Tibial nerve (tissue), 4 donors: ENCODE measurements around the gene GALM.

Source experiments
- CTCF ChIP-seq, 5 experiments: fragments of 200-600 bp in 3 of 5; fragments of 450-650 bp in 2 of 5; sonication (generic) in 3 of 5; IDR thresholded peaks; one replicate each; pipeline ENCODE4 v1.5.1; 2016 to 2019; ENCODE audit warnings: antibody characterized with exemption in 5 of 5, mild to moderate bottlenecking in 3 of 5, moderate library complexity in 2 of 5
- EP300 ChIP-seq, 2 donors: sonication (generic); formaldehyde crosslinking; IDR thresholded peaks; one replicate each; pipeline ENCODE4 v1.6.1; 2017; ENCODE audit warnings: antibody characterized with exemption in 2 of 2, mild to moderate bottlenecking in 1 of 2
- POLR2A ChIP-seq, 2 donors: fragments of 450-650 bp; IDR thresholded peaks; one replicate each; pipeline ENCODE4 v1.6.1; 2017; ENCODE audit warnings: antibody characterized with exemption in 2 of 2, mild to moderate bottlenecking in 2 of 2, moderate library complexity in 2 of 2

- TF ChIP-seq CTCF (IDR thresholded peaks at IDR 0.05), result no peak
- no peak for TF ChIP-seq POLR2A (IDR thresholded peaks at IDR 0.05)
- no peak for TF ChIP-seq EP300 (IDR thresholded peaks at IDR 0.05)
These were observed 48.6 kb upstream of the GALM start for GRCh38 chr2:38617301-38617700.
